Endodermal cell (in vitro differentiated cells): ENCODE results near the gene PSMB11. TPM values are rescaled to one million over a fixed set of nuclear protein-coding genes. Genes with fewer than 3 reads are reported as not detected.

Experiments used
- DNase-seq: peaks from one replicate; pipeline ENCODE4 v3.0.0-alpha.2; 2017
- H3K27ac ChIP-seq: 2 replicates; pipeline ENCODE4 v1.5.1; 2013; ENCODE audit warnings: mild to moderate bottlenecking, low read depth, low read length, moderate library complexity
- H3K27me3 ChIP-seq: 2 replicates; pipeline ENCODE4 v1.6.1; 2013; ENCODE audit warnings: mild to moderate bottlenecking, low read length, moderate library complexity; ENCODE audit not compliant: insufficient read depth, control insufficient read depth, poor library complexity, severe bottlenecking
- H3K36me3 ChIP-seq: 2 replicates; pipeline ENCODE4 v1.7.0; 2013; ENCODE audit warnings: mild to moderate bottlenecking, low read length, moderate library complexity; ENCODE audit not compliant: control insufficient read depth, insufficient read depth
- H3K4me1 ChIP-seq: one replicate; pipeline ENCODE4 v1.7.0; 2013; ENCODE audit warnings: low read length; ENCODE audit not compliant: control insufficient read depth, insufficient read depth
- H3K4me3 ChIP-seq: 2 replicates; pipeline ENCODE4 v1.5.1; 2013; ENCODE audit warnings: mild to moderate bottlenecking, low read length, moderate library complexity
- H3K9ac ChIP-seq: 2 replicates; pipeline ENCODE4 v1.6.1; 2013; ENCODE audit warnings: mild to moderate bottlenecking, low read length, moderate library complexity; ENCODE audit not compliant: poor library complexity, severe bottlenecking; ENCODE audit errors: extremely low read depth
- H3K9me3 ChIP-seq: 2 replicates; pipeline ENCODE4 v1.6.1; 2013; ENCODE audit warnings: mild to moderate bottlenecking, low read length, moderate library complexity; ENCODE audit not compliant: control insufficient read depth
- H3K27ac Mint-ChIP-seq: 2 replicates; pipeline ENCODE4 v1.8.0; 2020; ENCODE audit warnings: mixed read lengths
- H3K27me3 Mint-ChIP-seq: 2 replicates; pipeline ENCODE4 v1.8.0; 2021; ENCODE audit warnings: mild to moderate bottlenecking, mixed read lengths; ENCODE audit not compliant: insufficient read depth
- H3K36me3 Mint-ChIP-seq: 2 replicates; pipeline ENCODE4 v1.8.0; 2020; ENCODE audit warnings: low read depth, mixed read lengths
- H3K4me1 Mint-ChIP-seq: 2 replicates; pipeline ENCODE4 v1.8.0; 2020; ENCODE audit warnings: mixed read lengths
- H3K4me3 Mint-ChIP-seq: 2 replicates; pipeline ENCODE4 v1.8.0; 2020; ENCODE audit warnings: mild to moderate bottlenecking, moderate library complexity, mixed read lengths
- H3K9me3 Mint-ChIP-seq: 2 replicates; pipeline ENCODE4 v1.8.0; 2020; ENCODE audit warnings: mild to moderate bottlenecking, mixed read lengths
- CTCF ChIP-seq: fragments of 200-600 bp; sonication (generic); conservative IDR thresholded peaks from 2 replicates; pipeline ENCODE4 v1.5.0; 2021; ENCODE audit warnings: antibody characterized with exemption, mild to moderate bottlenecking
- WGBS, 2 experiments: methylation state at CpG; one replicate each; pipeline versions ENCODE4 v1.1.5 to v1.1.7; 2013; ENCODE audit warnings: missing lambda C conversion rate in 2 of 2, mixed read lengths in 1 of 2; ENCODE audit not compliant: insufficient coverage in 1 of 2, insufficient read length in 1 of 2; 5-methylcytosine and 5-hydroxymethylcytosine counted together
- total RNA-seq, 2 donors: library from RNA; stranded (reverse); fragmentation: NEBNext Ultra II Directional in 1 of 2; extraction: Animal tissue kit (Norgen Biotek cat#: 25700) in 1 of 2; gene quantifications; 2 replicates in 1 of 2; 3 replicates in 1 of 2; pipeline ENCODE4 v1.2.1, GENCODE V29; 2021

The PSMB11 gene
- total RNA-seq, 2 donors from 2014 or later = not detected

- peaks cover 31% of the 10 kb centered on the region for H3K36me3 ChIP-seq
- H3K9ac ChIP-seq = peak within 1 kb of the TSS; percentile 98
- no peaks in the 10 kb centered on the region for H3K27me3 Mint-ChIP-seq
- H3K27ac ChIP-seq = peak within 1 kb of the TSS; percentile 95
- DNase-seq = peak; percentile 96
- peaks cover 18% of the 10 kb centered on the region for H3K4me1 Mint-ChIP-seq
- H3K4me3 ChIP-seq = peak within 1 kb of the TSS; percentile 97
- H3K36me3 Mint-ChIP-seq = peaks cover 31% of the 10 kb centered on the region
- H3K4me3 Mint-ChIP-seq = peak within 1 kb of the TSS; percentile 88
- no peaks in the 10 kb centered on the region for H3K4me1 ChIP-seq
- H3K9me3 Mint-ChIP-seq = no peaks in the 10 kb centered on the region
- no peak for TF ChIP-seq CTCF
- peak within 1 kb of the TSS; percentile 98 for H3K27ac Mint-ChIP-seq
- H3K9me3 ChIP-seq = peaks cover 4% of the 10 kb centered on the region
- WGBS, 2 experiments = 0 to 1% methylated on average over 29 to 36 of the region's 36 CpGs
- H3K27me3 ChIP-seq = no peaks in the 10 kb centered on the region
Observed at GRCh38 chr14:23034498-23035302, 7.3 kb upstream of the PSMB11 start, which contains the start of gene PSMB5. Gene PSMB5 (minus strand): TSS chr14:23034900. CDS start chr14:23034881, 19 bp downstream.

- H3K27ac Mint-ChIP-seq = peak overlapping the region; percentile 98
- H3K27ac ChIP-seq = peak overlapping the region; percentile 95
- H3K27me3 Mint-ChIP-seq = no peaks in the 10 kb centered on the region
- no peaks in the 10 kb centered on the region for H3K9me3 Mint-ChIP-seq
- H3K4me1 ChIP-seq = no peaks in the 10 kb centered on the region
- peak overlapping the region; percentile 88 for H3K4me3 Mint-ChIP-seq
- H3K4me1 Mint-ChIP-seq = peaks cover 18% of the 10 kb centered on the region
- H3K36me3 Mint-ChIP-seq = peaks cover 29% of the 10 kb centered on the region
- H3K9me3 ChIP-seq = peaks cover 4% of the 10 kb centered on the region
- WGBS, 2 experiments = 69 to 70% methylated on average over 10 to 13 of the region's 14 CpGs
- peak overlapping the region; percentile 97 for H3K4me3 ChIP-seq
- H3K9ac ChIP-seq = peak overlapping the region; percentile 98
- H3K27me3 ChIP-seq = no peaks in the 10 kb centered on the region
- peaks cover 28% of the 10 kb centered on the region for H3K36me3 ChIP-seq
- no peak for TF ChIP-seq CTCF
- DNase-seq = peak; percentile 32
Observed at GRCh38 chr14:23035303-23036144, 6.5 kb upstream of the PSMB11 start.

- WGBS, 2 experiments = 87 to 97% methylated on average over 4 of the region's 4 CpGs
- Mint-ChIP-seq H3K4me1 (peaks cover 21% of the 10 kb centered on the region), H3K27me3 (no peaks in the 10 kb centered on the region), H3K27ac (no peak overlapping the region), H3K9me3 (no peaks in the 10 kb centered on the region), H3K4me3 (no peak overlapping the region), H3K36me3 (no peaks in the 10 kb centered on the region)
- H3K27ac ChIP-seq = no peak overlapping the region
- DNase-seq = no peak
- H3K36me3 ChIP-seq = no peaks in the 10 kb centered on the region
- no peak overlapping the region for H3K9ac ChIP-seq
- peaks cover 10% of the 10 kb centered on the region for H3K4me1 ChIP-seq
- TF ChIP-seq CTCF = no peak
- H3K4me3 ChIP-seq = no peak overlapping the region
- H3K27me3 ChIP-seq = no peaks in the 10 kb centered on the region
- no peaks in the 10 kb centered on the region for H3K9me3 ChIP-seq
Observed at GRCh38 chr14:23040100-23040499, 1.9 kb upstream of the PSMB11 start.
